ENCODE measurements around the gene RCN1.
A peak's percentile ranks its signal among the peaks of the same experiment; 100 is the strongest.
"Not testable (repeated sequence)": the region's sequence is repeated elsewhere in the genome, so short reads cannot be mapped to it uniquely, and the experiment has no call there.

Gene RCN1

GRCh38 chr11:32053151-32053888 is 37.6 kb upstream of the RCN1 start:
- DNase-seq (ENCODE audit: extremely low read depth, low read depth), result no peak
- TF ChIP-seq CTCF (IDR thresholded peaks at IDR 0.05; ENCODE audit: low read depth, low read length), result no peak

GRCh38 chr11:32055861-32056260 is 35.0 kb upstream of the RCN1 start:
- DNase-seq (ENCODE audit: extremely low read depth, low read depth), result no peak
- no peak for TF ChIP-seq CTCF (IDR thresholded peaks at IDR 0.05; ENCODE audit: low read depth, low read length)

- no peak for TF ChIP-seq CTCF (IDR thresholded peaks at IDR 0.05; ENCODE audit: low read depth, low read length)
- DNase-seq (ENCODE audit: extremely low read depth, low read depth), result peak; percentile 38
Measured at GRCh38 chr11:32056438-32056837, 34.4 kb upstream of the RCN1 start.

- DNase-seq (ENCODE audit: extremely low read depth, low read depth), result no peak
- no peak for TF ChIP-seq CTCF (IDR thresholded peaks at IDR 0.05; ENCODE audit: low read depth, low read length)
Measured at GRCh38 chr11:32059686-32060462, 31.0 kb upstream of the RCN1 start.

GRCh38 chr11:32062540-32062939 is 28.3 kb upstream of the RCN1 start:
- no peak for DNase-seq (ENCODE audit: extremely low read depth, low read depth)
- no peak for TF ChIP-seq CTCF (IDR thresholded peaks at IDR 0.05; ENCODE audit: low read depth, low read length)

- DNase-seq (ENCODE audit: extremely low read depth, low read depth), result not testable (repeated sequence)
Measured at GRCh38 chr11:32063031-32063430, 27.8 kb upstream of the RCN1 start.

GRCh38 chr11:32065865-32066629 is 24.8 kb upstream of the RCN1 start:
- no peak for DNase-seq (ENCODE audit: extremely low read depth, low read depth)
- TF ChIP-seq CTCF (IDR thresholded peaks at IDR 0.05; ENCODE audit: low read depth, low read length), result no peak
